GM18502 (cell line): ENCODE results near the gene GRK6.
A peak's percentile ranks its signal among the peaks of the same experiment; 100 is the strongest.

Experiments
- ATAC-seq: cut with Tn5 transposase; IDR thresholded peaks from one replicate; pipeline ENCODE4 v1.9.1; 2021; ENCODE audit warnings: mild to moderate bottlenecking; ENCODE audit not compliant: unreplicated experiment, poor library complexity

Gene GRK6

GRCh38 chr5:177423671-177424070 is 2.8 kb upstream of the GRK6 start:
- ATAC-seq: no peak

- no peak for ATAC-seq
These were observed 1.2 kb upstream of the GRK6 start for GRCh38 chr5:177425196-177425800.

GRCh38 chr5:177425801-177426565 is 493 bp upstream of the GRK6 start:
- peak; percentile 78 for ATAC-seq

- no peak for ATAC-seq
These were observed 841 bp downstream of the GRK6 start for GRCh38 chr5:177427211-177427822.

GRCh38 chr5:177427919-177428573 is 1.6 kb downstream of the GRK6 start:
- no peak for ATAC-seq

GRCh38 chr5:177428574-177429217 is 2.2 kb downstream of the GRK6 start:
- ATAC-seq: no peak

GRCh38 chr5:177429248-177430040 is 3.0 kb downstream of the GRK6 start:
- ATAC-seq: no peak

GRCh38 chr5:177430140-177430951 is 3.9 kb downstream of the GRK6 start:
- ATAC-seq: no peak

- ATAC-seq: no peak
These were observed 4.5 kb downstream of the GRK6 start for GRCh38 chr5:177430972-177431316.

GRCh38 chr5:177431317-177432142 is 5.1 kb downstream of the GRK6 start:
- peak; percentile 60 for ATAC-seq

GRCh38 chr5:177432143-177432838 is 5.8 kb downstream of the GRK6 start:
- no peak for ATAC-seq

- no peak for ATAC-seq
These were observed 6.6 kb downstream of the GRK6 start for GRCh38 chr5:177432839-177433657.

GRCh38 chr5:177433658-177434217 is 7.3 kb downstream of the GRK6 start:
- ATAC-seq: no peak

GRCh38 chr5:177434437-177434836 is 8.0 kb downstream of the GRK6 start:
- no peak for ATAC-seq

GRCh38 chr5:177434942-177435738 is 8.7 kb downstream of the GRK6 start:
- ATAC-seq: no peak
